ENCODE data around the gene TAF5L. TPM values are rescaled to one million over a fixed set of nuclear protein-coding genes. Genes with fewer than 3 reads are reported as not detected.

Gene TAF5L
- 28.2 TPM for total RNA-seq

DNA sequence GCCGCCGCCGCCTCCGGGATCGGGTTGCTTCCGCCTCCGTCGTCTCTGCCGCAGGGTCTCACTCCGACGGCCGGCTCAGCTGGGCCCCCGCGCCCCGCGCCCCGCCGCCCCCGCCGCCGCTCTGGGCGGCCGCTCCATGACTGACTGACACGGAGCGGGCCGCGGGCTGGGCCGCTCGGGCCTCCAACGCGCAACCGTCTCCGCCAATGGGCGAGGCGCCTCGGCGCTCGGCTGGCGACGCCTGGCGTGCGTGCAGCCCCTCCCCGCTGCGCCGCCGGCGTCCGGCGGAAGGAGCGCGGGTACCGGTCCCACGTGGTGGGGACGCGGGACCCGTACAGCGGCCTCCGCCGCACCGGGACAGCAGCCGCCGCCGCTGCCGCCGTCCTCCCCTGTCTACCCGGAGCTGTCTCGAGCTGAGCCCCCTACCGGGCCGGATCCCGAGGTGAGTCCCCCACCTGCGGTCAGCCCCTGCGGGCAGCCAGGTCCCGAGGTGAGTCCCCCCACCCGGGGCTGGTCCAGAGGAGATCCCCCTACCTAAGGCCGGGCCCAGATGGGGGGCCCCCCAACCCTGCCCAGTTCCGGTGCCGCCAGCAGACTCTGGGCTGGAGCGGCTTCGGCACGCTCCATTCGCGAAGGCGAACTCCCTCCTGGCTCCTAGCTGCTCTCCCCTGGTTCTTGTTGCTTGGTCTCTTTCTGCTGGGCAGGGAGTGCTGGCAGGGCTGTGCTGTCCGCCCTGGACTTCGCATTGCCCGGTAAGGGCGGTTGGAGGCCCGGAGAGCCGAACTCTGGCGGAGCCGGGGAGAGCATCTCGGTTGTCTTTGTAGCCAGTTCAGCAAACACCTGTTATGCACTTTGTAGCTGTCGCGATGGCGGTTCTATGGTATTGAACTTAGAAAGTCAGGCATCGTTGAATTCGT is at the start of gene TAF5L, which contains the start of gene URB2:
TAF5L (minus strand) TSS at position 208 of the 917 bp plus-strand sequence. CDS start 11,640 bp downstream, outside the sequence.
URB2 (plus strand) TSS at position 333 of the 917 bp plus-strand sequence. CDS start 1,387 bp downstream, outside the sequence.
- peak; percentile 87 for DNase-seq

- DNase-seq: no peak
Observed at GRCh38 chr1:229675396-229675795, 49.5 kb upstream of the TAF5L start.

- DNase-seq: no peak
Observed at GRCh38 chr1:229674042-229674441, 48.1 kb upstream of the TAF5L start.

GRCh38 chr1:229672246-229672645 is 46.3 kb upstream of the TAF5L start:
- no peak for DNase-seq

DNA sequence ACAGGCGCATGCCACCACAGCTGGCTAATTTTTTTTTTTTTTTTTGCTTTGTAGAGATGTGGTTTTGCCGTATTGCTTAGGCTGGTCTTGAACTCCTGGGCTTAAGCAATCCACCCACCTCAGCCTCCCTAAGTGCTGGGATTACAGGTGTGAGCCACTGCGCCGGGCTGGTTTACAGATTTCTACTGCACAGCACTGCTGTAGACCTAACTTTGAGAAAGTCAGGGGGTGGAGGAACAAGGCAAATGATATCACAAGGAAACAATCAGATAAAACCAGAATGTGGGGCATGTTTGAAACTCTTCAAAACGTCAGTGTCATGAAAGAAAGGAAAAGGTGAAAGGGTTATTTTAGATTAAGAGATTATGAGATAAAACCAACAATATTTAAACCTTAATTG is 45.4 kb upstream of the TAF5L start:
- DNase-seq: no peak

GRCh38 chr1:229669333-229669732 is 43.4 kb upstream of the TAF5L start:
- no peak for DNase-seq

DNA sequence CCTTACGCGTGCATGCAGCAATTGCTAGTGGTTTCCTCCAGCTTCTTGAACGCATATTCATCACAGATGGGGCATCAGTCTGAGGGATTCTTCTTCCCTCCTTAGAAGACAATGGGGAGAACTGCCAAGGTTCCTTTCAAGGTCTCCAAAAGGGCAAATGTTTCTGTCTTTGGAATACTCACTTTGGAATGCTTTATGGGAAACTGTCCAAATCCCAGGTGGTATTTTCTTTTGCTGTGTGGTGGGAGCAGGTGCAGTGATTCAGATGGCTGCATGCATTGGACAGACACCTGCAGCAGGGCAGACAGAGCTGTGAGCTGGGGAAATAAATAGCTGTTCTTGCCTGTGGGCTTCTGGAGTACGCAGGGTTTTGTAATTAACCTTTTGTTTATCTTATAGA is 40.7 kb upstream of the TAF5L start:
- no peak for DNase-seq

GRCh38 chr1:229665912-229666558 is 40.1 kb upstream of the TAF5L start:
- DNase-seq: no peak

DNA sequence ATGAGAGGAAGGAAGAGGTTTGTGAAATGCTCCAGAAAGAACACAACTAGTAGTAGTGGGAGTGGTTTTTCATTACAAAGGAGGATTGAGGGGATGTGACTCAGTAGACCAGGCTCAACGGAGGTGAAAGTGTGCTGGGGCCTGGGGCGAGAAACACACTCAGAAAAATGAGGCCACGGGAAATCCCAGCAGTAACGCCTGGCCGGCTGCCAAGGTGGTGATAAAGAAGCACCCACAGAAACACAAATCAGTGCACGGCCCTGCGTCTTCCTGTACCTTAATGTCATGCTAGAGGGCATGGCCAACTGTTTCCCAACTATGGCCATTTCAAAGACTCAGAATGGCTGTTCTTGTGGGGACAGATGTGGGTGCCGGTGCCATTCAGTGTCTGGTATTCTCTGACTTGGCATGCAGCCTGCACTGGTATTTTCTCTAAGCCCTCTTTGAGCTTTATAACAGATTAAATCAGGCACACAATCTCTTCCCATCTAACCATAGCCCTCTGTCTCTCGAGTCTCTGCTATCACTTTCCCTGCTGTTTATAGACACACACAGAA is 38.3 kb upstream of the TAF5L start:
- DNase-seq: no peak

GRCh38 chr1:229661897-229662296 is 36.0 kb upstream of the TAF5L start:
- DNase-seq: no peak

DNA sequence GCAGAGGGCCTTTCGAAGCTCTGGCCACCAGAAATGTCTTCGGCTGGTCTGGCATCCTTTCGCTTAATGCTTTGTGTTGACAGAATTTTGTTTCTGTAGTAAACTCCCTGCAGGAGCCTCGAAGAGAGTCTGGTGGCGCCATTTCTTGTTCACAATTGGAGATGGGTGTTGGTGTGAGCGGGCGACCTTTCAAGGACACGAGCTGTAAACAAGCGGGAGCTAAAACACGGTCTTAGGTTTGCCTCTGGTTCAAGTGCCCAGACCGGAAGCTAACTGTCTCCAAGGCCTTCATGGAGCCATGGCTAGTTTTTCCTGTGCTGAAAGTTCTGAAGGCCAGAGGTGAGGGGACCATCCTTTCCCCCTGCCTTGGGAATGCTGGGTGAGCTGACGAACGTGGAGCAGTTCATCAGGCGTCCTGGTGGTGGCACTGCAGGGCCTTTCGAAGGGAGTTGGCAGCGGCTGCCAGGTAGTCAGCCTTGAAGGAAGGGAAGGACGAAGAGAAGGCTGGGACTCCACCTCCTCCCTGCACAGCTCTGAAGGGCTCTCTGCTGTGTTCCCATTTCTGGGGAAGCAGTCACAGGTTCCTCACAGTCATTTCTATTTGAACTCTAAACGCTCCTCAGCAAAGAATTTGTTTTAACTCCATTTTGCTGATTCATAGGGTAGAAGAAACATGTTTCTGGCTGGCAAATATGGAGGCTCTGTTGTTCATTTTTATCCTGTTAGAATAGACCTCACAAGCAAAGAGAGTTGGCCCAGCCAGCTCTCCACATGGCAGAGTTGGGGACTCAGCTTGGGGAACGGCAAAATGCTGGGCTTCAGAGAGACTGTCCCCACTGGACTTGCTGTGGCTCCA is 35.3 kb upstream of the TAF5L start:
- DNase-seq: peak; percentile 73

DNA sequence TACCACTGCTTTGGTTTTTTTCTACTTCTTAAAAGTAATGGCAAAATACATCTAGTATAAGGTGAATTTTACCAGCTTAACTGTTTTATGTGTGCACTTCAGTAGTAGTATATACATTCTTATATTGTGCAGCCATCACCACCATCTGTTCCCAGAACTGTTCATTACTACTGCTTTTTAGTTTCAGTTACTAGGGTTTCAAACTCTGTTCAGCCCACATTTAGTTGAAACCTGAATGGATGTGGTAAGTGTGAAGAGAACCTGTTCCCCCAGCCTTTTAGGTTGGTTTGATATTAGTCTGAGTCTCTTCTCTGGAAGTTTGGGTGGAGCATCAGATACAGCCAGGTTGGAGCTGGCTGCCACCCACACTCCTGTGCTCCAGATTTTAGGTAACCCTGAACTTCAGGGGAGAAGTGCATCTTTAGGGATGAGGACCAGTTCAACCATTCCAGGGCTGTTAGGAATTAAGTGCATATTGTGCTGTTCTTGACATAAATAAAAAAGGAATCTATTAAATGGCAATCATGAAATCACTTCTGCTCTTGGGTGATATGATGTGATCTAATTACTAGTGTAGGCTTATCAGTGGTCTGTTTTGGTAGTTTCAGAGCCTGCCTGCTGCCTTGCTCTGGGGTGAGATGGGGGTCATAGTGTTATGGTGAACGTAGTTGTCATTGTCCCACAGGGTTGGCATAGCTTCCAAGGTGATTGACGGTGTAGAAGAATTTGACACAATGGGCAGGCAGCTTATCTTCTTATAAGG is 32.3 kb upstream of the TAF5L start:
- DNase-seq: no peak

DNA sequence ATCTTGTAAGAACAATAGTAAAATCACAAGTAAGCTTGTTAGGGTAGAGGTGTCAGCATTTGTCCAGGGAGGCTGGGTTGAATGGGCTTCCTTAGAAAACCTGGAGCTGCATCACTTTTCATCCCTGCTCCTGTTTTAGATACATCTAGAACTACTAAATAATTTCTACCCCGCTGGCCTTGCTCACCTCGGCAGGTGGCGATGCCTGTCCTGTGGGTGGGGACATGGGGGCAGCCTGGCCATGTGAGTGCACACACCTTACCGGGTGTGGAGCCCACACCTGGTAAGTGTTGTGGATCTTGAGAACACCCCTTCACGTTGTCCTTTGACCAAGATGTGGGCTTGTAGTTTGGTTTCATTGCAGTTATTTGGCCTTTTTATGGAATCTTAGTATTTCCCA is 29.9 kb upstream of the TAF5L start:
- no peak for DNase-seq

GRCh38 chr1:229653420-229653819 is 27.5 kb upstream of the TAF5L start:
- no peak for DNase-seq

DNA sequence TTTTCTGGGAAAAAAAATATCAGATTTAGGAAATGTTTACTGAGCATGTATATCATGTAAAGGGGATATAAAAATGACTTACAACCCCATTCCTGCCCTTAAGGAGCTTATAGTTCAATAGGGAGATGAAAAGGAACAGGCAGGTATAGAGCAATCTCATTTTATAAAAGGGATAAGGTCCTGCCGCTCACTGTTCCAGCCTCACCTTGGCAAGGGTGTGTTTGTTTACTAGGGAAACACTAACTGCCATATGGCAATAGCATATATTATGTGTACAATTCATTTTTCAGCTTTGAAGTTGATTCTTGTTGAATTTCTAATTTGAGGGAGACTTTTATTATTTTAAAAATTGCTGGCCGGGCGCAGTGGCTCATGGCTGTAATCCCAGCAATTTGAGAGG is 25.6 kb upstream of the TAF5L start:
- DNase-seq: no peak

DNA sequence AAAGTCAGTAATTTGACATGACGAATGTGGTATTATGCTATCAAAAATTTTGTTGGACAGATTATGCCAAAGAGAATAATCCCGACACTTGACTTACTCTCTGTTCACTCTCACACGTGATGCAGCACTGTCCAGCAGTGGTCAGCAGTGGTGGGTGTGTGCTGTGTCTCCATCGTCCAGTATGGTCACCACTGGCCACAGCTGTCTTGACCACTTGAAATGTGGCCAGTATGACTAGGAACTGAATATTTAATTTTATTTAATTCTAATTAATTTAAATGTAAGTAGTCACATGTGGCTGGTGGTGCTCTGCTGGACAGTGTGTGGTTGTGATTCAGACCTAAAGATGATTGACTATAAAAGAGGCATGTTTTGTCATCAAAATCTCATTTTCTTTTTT is 24.1 kb upstream of the TAF5L start:
- no peak for DNase-seq

DNA sequence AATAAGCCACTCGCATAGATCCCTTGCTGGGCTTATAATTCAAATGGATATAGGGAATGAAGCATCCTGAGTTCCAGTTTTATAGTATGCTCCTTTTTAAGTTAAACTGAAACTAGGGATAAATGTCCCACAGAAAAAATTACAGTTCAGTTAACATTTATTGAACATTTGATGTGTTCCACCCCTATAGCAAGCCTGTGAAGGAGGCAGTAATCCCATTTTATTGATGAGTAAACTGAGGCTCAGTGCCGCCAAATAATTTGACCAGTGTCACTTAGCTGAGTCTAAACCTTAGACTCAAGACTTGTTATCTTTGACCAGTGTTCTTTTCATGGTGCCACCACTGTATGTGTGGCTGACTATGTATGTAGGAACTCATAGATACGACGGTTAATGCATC is 22.5 kb upstream of the TAF5L start:
- DNase-seq: no peak

GRCh38 chr1:229645324-229645993 is 19.5 kb upstream of the TAF5L start:
- DNase-seq: no peak

- DNase-seq: no peak
Observed at GRCh38 chr1:229643996-229644745, 18.2 kb upstream of the TAF5L start.

GRCh38 chr1:229642970-229643369 is 17.0 kb upstream of the TAF5L start:
- no peak for DNase-seq
